ENCODE data around the gene GPR89A. TPM values are rescaled to one million over a fixed set of nuclear protein-coding genes. Genes with fewer than 3 reads are reported as not detected.
A peak's percentile ranks its signal among the peaks of the same experiment; 100 is the strongest.
"Not testable (repeated sequence)": the region's sequence is repeated elsewhere in the genome, so short reads cannot be mapped to it uniquely, and the experiment has no call there.

GPR89A gene
- total RNA-seq, result 36.3 TPM

DNA sequence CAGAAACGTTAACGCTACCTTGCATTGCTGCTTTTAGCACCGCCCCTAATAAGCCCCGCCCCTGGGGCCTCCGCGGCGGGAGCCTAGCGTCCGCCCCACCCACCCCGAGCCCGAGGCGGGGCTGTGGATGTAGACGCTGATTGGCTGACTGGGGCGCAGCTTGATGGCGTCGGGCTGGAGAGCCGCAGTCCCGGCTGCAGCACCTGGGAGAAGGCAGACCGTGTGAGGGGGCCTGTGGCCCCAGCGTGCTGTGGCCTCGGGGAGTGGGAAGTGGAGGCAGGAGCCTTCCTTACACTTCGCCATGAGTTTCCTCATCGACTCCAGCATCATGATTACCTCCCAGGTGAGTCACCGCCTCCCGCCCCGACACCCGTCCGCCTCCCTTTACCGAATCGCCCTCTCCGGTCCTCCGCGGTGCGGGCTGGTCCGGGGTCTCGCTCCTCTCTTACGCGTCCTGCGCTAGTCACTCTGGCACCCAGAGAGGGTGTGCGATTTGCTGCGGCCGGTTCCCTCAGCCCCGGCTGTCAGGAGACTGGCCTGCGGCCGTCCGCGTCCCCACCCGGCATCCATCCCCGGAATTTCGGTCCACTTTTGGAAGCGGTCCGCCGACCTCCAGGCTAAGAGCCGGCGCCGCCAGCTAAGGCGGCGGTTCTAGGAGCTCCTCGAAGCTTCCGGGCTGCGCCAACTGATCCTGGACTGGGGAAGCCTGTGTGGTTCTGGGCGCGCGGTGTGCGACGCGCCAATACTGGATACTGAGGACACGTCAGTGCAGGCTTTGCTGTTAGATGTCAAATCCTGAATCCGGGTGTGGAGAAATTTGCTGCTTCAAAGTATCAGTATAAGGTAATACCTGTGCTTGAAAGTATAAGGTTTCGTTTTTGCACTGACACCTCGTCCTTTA is at the start of gene GPR89A:
Gene GPR89A, plus strand, starts transcription at position 156 of the 901 bp plus-strand sequence. Its CDS starts 146 bp downstream, at position 302.
- FAIRE-seq, result not testable (repeated sequence)

DNA sequence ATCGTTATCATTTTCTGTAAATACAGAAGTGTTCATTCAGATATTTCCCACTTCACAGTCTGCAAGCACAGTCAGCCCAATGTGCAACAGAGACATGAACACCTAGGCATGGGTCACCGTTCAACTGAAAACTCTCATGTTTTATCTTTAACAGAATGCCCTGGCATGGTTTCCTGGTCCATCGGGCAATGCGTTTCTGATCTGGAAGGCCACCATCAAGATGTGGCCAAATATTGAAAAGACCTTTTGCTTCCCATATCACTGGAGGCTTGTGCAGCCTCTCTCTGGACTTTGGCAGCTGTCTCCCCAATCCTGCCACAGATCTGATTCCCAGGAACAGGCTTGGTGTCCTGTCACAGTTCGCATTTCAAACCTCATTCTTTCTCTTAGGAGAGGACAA is 21.0 kb upstream of the GPR89A start:
- DNase-seq (ENCODE audit: low spot score in 2 of 2); FAIRE-seq: not testable (repeated sequence)

More for the DNA sequence above, at the start of gene GPR89A:
- DNase-seq (ENCODE audit: low spot score in 2 of 2), result peak; percentile 55 to 75

DNA sequence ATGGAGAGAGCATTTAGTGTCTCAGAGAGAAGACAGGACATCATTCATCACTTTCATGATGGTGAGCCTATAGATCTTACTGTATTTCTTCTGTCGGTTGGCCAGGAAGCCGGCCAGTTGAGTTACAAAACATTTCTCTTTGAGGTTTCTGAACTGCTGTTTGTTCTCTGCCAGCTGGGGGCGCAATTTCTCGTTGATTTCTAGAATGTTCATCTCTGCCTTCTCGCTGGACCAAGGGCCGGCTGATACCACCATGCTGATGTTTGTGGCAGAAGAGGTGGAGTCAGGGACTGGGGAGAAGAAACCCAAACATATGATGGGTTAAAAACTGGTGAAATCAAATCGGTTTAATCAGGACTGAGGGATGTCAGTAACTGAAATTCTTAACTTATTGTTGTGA is 17.0 kb upstream of the GPR89A start:
- DNase-seq (ENCODE audit: low spot score in 2 of 2); FAIRE-seq: not testable (repeated sequence)

DNA sequence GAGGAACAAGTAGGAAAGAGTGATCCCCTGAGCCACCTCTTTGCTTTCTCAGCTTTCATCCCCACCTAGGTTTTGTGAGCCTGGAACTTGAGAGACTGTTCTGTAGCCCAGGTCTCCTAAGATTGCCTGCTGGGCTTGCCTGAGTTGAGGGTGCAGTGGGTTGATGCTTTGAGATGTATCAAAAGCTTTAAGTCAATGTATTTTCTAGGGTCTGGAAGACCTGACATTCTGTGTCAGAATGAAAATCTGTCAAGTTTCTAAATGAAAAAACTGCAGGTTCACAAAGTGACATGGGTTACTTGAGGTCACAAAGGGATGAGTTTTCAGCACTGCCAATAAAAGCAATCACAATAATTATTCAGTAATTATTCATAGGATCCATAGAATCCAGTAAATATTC is 15.4 kb upstream of the GPR89A start:
- not testable (repeated sequence) for FAIRE-seq; DNase-seq (ENCODE audit: low spot score in 2 of 2)

DNA sequence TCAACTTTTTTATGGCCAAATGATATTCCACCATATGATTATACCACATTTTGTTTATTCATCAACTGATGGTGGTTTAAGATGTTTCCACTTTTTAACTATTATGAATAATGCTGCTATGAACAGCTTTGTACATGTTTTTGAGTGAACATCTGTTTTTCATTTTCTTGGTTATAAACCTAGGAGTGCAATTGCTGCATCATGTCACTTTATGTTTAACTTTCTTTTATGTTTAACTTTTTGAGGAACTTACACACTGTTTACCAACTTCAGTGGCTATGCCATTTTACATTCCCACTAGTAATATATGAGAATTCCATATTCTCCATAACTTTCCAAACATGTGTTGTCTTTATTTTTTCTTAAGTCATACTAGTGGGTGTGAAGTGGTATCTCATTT is 12.4 kb upstream of the GPR89A start:
- DNase-seq (ENCODE audit: low spot score in 2 of 2); FAIRE-seq: not testable (repeated sequence)

DNA sequence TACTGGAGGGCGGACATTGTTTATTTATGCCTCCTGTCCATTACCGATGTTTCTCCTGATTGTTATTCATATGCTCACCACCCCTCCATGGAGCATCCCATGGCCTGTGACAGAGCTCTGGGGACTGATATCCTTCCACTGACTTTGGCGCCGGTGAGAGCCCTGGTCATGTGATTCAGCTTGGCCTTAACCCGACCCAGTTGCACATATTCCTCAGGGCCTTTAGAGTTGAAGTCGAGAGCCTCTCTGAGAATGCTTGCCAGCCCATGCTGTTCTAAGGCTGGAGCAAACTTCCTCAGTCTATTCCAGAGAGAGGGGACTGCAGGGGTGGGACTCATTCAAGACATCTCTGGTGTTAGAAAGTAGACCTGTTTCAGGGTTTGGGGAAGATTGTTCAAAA is 11.6 kb upstream of the GPR89A start:
- not testable (repeated sequence) for DNase-seq (ENCODE audit: low spot score in 2 of 2); FAIRE-seq

DNA sequence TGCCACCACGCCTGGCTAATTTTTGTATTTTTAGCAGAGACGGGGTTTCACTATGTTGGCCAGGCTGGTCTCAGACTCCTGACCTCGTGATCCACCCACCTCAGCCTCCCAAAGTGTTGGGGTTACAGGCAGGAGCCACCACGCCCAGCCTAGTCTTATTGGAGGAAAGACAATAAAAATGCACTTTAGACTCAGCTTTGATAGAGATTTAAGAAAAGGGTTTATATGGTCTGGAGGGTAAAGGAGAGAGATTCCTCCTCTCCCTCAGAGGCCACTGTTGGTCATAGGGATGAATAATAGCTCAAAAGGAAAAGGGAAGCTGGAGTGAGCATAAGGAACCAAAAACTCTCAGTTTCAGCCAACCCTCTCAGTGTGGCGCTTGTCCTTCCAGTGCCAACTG is 8.4 kb upstream of the GPR89A start:
- not testable (repeated sequence) for FAIRE-seq; DNase-seq (ENCODE audit: low spot score in 2 of 2)

DNA sequence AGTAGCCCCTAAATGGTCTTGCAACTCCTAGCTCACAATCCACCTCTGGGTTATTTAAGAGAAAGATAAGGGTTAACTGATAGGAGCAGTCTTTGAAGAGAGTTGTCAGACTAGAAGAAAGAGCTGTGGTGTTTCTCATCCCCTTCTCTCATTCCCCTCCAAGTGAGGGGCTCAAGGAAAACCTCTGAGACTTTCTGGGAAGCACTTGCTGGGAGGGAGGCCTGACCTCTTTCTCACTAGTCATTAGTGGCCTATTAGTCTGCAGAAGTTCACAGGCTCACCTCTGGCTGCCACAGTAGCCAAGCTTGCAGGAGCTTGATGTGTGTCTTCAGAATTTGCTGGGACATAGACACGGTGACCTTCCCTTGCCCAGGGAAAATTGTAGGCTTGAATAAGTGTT is 6.2 kb upstream of the GPR89A start:
- no peak for DNase-seq (ENCODE audit: low spot score in 2 of 2)
- no peak for FAIRE-seq

DNA sequence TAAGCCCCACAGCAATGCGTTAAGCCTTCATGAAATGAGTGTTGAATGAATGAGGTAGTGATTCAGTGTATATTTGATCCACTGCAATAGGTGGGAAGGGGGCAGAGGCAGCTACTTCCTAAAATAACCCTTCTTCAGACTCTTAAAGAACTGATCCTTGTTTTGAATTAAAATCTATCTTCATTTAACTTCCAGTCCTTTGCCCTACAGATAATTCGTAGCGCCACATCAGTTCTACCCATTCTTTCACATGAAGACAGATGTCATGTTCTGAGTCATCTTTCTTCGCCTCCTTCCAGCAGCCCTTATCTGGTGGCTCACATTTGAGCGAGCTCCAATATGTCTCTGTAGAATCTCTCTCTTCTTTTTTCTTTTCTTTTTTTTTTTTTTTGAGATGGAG is 948 bp upstream of the GPR89A start:
- not testable (repeated sequence) for DNase-seq (ENCODE audit: low spot score in 2 of 2); FAIRE-seq

DNA sequence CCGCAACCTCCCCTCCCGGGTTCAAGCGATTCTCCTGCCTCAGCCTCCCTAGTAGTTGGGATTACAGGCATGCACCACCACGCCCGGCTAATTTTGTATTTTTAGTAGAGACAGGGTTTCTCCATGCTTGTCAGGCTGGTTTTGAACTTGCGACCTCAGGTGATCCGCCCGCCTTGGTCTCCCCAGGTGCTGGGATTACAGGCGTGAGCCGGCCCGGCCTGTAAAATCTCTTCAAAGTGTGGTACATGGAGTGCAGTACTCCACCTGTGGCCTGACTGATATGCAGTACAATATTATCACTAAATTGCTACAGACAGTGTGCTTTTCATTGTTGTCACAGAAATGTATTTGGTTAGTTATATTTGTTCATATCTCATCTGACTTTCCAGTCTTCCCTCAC is 499 bp upstream of the GPR89A start:
- not testable (repeated sequence) for DNase-seq (ENCODE audit: low spot score in 2 of 2); FAIRE-seq

DNA sequence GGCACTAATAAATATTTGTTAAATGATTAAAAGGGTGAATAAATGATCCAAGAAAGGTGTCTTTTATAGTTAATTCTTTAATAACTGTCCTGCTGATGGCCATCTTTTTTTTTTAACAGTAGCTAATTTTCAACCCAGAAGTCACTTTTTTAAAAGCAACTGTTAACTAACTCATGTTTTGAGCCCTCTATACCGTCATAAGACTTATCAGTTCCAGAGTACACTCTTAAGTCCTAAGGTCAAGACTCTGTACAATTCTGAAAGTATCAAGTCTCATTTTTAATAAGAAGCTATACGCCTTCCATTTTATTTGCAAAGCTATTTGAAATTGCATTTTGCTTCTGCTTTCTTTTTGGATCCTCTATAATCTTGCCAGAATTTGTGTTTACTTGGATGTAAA is 3.0 kb downstream of the GPR89A start:
- not testable (repeated sequence) for DNase-seq (ENCODE audit: low spot score in 2 of 2); FAIRE-seq

DNA sequence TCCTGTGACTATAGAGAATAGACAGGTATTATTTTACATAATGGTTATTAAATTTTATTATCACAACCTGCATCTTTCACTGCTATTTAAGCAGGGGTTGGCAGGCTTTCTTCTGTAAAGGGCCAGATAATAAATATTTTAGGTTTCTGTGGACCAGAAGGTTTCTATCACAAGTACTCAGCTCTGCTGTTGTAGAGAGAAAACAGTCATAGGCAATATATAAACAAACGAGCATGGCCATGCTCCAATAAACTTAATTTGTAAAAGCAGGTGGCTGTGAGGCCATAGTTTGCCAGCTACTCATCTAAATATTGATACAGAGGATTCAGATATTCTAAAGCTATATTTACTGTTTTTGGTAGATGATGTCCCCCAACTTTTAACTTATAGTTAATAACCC is 12.3 kb downstream of the GPR89A start:
- not testable (repeated sequence) for FAIRE-seq; DNase-seq (ENCODE audit: low spot score in 2 of 2)

DNA sequence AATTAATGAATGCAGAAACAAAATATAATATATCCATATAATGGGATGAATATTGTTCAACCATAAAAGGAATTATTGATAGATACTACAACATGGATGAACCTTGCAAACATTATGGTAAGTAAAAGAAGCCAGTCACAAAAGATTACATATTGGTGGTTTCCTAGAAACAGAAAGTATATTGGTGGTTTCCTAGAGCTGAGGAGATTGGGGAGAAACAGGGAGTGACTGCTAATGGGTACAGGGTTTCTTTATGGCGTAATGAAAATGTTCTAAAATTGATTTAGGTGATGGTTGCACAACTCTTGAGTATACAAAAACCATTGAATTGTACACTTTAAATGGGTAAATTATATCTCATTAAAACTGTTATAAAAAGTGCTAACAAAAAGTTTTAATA is 14.4 kb downstream of the GPR89A start:
- DNase-seq (ENCODE audit: low spot score in 2 of 2); FAIRE-seq: not testable (repeated sequence)

DNA sequence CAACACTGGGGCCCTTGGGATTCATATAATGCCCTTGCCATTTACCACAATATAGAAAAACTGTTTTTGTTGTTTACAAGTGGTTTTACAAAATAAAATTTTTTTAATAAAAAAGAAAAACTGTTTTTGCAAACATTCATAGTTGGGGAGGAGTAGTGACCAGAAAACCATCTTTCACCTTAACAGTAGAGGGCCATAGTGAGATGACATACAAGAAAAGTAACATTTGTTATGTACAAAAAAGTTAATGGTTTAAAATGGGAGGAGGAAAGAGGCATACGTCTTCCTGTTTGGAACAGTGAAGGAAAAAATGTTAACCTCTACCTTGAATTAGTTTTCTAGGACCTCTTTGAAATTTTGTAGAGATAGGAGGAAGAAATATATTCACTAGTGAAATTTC is 28.4 kb downstream of the GPR89A start:
- DNase-seq (ENCODE audit: low spot score in 2 of 2); FAIRE-seq: not testable (repeated sequence)

DNA sequence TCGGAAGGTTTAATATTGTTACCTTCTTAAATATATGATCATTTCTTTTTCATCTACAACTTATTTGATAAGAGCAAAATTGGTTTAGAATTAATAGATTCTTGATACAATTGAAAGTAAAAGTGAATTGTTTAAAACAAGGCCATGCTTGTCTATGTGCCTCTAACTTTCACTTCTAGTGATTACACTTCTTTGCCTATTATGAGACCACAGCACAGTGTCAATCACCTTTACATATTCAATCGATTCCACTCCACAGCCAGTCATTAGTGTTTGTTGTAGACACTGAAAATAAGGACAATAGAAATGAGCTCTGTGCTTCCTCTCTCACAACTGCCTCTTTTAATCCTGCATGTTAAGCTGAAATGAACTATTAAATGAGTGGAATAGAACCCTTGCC is 34.1 kb downstream of the GPR89A start:
- FAIRE-seq, result not testable (repeated sequence)

DNA sequence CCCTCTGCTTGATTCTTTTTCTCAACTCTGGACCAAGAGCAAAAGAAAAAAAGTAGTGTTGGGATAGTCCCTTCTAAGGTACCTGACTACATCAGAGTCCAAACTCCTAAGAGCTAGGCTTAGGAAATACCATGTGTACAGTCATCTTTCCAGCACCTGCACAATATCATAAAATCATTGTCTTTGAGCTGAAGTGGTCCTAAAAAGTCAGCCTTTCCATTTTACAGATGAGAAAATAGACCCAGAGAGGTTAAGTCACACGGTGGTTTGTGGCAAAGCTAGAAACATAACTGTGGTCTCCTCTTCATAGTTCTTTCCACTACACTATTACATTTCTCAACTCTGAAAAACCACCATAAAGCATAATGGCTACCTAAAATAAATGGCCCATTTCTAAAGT is 36.2 kb downstream of the GPR89A start:
- DNase-seq (ENCODE audit: low spot score in 2 of 2); FAIRE-seq: not testable (repeated sequence)

More for the DNA sequence above, 34.1 kb downstream of the GPR89A start:
- DNase-seq (ENCODE audit: low spot score in 2 of 2), result not testable (repeated sequence)

DNA sequence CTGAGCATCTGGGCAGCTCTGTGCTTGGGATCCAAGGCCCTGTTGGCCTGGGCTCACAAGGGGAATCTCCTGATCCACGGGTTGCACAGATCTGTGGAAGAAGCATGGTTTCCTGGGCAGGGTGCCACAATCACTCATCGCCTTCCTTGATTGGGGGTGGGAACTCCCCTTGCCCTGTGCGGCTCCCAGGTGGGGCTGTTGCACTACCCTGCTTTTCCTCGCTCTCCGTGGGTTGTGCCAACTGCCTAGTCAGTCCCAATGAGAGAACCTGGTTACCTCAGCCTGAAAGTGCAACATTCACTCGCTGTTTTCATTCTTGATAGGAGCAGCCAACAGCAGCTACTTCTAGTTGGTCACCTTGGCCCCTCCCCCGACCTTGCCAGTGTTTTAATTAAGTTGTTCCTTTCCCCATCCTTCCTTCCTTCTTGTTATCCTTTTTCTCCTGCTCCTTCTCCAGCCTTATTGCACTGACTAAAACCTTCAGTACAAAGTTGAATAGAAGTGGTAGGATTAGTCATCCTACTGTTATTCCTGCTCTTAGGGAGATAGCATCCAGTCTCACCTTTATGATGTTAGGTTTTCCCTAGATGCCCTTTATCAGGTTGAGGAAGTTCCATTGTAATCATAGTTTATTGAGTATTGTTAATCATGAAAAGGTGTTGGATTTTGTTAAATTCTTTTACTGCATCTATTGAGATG is 48.6 kb downstream of the GPR89A start:
- FAIRE-seq; DNase-seq (ENCODE audit: low spot score in 2 of 2): not testable (repeated sequence)

DNA sequence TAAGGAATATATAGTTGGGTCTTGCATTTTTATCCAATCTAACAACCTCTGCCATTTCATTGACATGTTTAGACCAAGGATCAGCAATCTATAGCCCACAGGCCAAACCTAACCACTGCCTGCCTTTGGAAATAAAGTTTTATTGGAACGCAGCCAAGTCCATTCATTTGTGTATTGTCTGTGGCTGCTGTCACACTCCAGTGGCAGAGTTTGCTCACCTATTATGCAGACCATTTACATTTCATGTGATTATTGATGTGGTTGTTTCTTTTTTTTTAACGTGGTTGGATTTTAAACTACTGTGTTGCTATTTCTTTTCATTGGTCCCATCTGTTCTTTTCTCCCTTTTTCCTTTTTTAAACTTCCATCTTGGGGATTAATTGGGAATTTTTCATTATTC is 54.7 kb downstream of the GPR89A start:
- peak; percentile 10 for FAIRE-seq
- not testable (repeated sequence) for DNase-seq (ENCODE audit: low spot score in 2 of 2)

DNA sequence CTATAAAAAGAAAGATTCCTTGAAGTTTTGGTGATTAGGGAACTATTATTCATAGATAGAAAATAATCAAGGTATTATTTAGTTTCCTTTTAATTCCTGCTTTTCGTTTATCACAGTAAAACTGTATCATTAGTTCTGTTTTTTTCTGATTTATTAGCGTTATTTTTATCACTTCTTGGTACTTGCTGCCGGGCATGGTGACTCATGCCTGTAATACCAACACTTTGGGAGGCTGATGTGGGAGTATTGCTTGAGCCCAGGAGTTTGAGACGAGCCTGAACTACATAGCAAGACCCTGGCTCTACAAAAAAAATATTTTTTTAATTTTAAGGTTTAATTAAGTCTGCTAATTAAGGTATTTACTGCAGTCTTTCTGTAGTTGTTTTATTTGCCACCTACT is 57.2 kb downstream of the GPR89A start:
- FAIRE-seq; DNase-seq (ENCODE audit: low spot score in 2 of 2): not testable (repeated sequence)

DNA sequence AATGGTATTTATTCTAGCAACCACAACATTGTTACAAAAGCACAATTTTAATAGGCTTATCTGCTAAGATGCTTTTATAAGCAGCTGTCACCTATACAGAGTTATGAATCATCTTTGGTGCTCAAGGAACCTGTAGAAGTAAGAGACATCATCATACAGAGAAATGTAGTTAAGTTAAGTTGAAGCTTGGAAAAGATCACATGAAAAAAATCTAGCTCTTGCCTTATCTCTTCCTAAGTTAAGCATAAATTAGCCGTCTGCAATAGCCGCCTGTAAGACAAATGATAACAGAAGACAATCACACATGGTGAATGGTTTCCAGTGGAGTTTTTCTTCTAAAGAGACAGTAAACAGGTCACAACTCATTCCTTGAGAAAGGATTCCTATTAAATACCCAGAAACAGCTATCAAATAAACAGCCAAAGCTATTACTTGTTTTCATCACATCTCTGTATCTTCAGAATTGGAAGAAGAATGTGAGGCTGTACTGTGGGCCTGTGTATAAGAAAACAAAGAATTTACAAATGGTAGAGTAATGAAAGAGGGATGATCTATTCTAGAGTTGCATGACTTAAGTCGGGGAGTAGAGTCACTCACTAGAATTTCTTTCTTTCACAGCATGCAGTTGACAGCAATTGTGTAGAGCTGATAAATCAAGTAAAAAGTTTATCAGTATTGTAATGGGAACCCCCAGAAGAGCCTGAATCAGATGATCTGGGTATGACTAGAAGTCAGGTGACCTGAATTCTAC is 63.4 kb downstream of the GPR89A start:
- not testable (repeated sequence) for FAIRE-seq; DNase-seq (ENCODE audit: low spot score in 2 of 2)
